Measurements from ENCODE around the gene PNCK. TPM values are rescaled to one million over a fixed set of nuclear protein-coding genes. Genes with fewer than 3 reads are reported as not detected.

Gene PNCK
- total RNA-seq, 1 experiment from 2014 or later: 0.84 TPM

DNA sequence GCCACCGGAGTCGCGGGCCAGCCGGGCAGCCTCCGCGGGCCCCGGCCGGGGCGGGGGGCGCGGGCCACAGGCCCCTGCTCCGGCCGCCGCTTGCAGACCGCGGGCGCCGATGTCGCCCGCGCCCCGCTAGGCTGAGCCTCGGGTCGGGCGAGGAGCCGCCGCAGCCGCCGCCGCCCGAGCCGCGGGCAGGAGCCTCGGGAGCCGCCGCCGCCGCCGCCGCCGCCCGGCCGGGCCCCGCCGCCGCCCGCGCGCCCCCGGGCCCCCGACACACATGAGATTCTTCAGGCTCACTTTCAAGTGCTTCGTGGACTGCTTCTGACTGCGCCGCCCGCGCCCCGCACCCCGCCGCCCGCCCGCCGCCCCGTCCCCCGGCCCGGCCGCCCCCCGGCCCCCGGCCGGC lies 14.5 kb upstream of the PNCK start:
- POLR2A ChIA-PET: no interaction called here
- TF ChIP-seq ZNF274 (IDR thresholded peaks at IDR 0.05; ENCODE audit: low read depth, low read length) (no peak), EZH2 (IDR thresholded peaks at IDR 0.05) (no peak), EZH2phosphoT487 (IDR thresholded peaks at IDR 0.05; ENCODE audit: borderline replicate concordance) (no peak), JUND (IDR thresholded peaks at IDR 0.05) (no peak), EGR1 (IDR thresholded peaks at IDR 0.05; ENCODE audit: low read depth) (no peak)
- TF ChIP-seq, protein P1, sequence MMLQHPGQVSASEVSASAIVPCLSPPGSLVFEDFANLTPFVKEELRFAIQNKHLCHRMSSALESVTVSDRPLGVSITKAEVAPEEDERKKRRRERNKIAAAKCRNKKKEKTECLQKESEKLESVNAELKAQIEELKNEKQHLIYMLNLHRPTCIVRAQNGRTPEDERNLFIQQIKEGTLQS (IDR thresholded peaks at IDR 0.05): no peak
- Histone ChIP-seq H3K9me3 (ENCODE audit: control insufficient read depth in 1 of 2, insufficient read depth in 1 of 2, low read depth in 1 of 2, low read length in 2 of 2) (no peaks in the 10 kb centered on the region), H3K79me2 (ENCODE audit: insufficient read depth, low read length) (peaks cover 22% of the 10 kb centered on the region), H3K9me2 (ENCODE audit: insufficient read depth) (no peaks in the 10 kb centered on the region), H3K27me3 (ENCODE audit: insufficient read depth, low read length) (no peaks in the 10 kb centered on the region), H3K36me3 (ENCODE audit: control insufficient read depth in 1 of 2, insufficient read depth in 2 of 2, low read length in 2 of 2) (no peaks in the 10 kb centered on the region), H2AFZ (ENCODE audit: low read depth, low read length, poor library complexity, severe bottlenecking) (no peak overlapping the region), H3K4me2 (ENCODE audit: low read length) (no peak overlapping the region), H3K4me1 (ENCODE audit: control insufficient read depth in 1 of 2, insufficient read depth in 2 of 2, low read length in 2 of 2) (peaks cover 4 to 24% of the 10 kb centered on the region in 2 experiments; a peak in 3 of 4 replicates), H3K27ac (ENCODE audit: low read depth, low read length) (peak overlapping the region; percentile 38; the same call in 1 of the 2 replicates), H3K4me3 (replicated peaks in 1 of 2; ENCODE audit: low read depth in 1 of 2, low read length in 2 of 2) (no peak overlapping the region), H4K20me1 (ENCODE audit: insufficient read depth) (no peaks in the 10 kb centered on the region), H3K9ac (ENCODE audit: low read length) (no peak overlapping the region)
- no TSS peak for BruUV-seq (replicated peaks)
- RAD21 ChIA-PET (ENCODE audit: low non-redundant PET in 1 of 2, low total read pairs in 2 of 2, uncharacterized antibody in 2 of 2, unreplicated experiment in 2 of 2): no interaction called here
- intact Hi-C loops (cut with micrococcal nuclease): no loop called here
- CTCF ChIA-PET: interaction anchor here (1.2 kb wide), 1 partner anchor 19 kb away, joined by 7 read pairs; no protein-coding TSS in a partner anchor
- DNase-seq (ENCODE audit: low read depth, low spot score) (no peak), ATAC-seq (peak; percentile 7)

DNA sequence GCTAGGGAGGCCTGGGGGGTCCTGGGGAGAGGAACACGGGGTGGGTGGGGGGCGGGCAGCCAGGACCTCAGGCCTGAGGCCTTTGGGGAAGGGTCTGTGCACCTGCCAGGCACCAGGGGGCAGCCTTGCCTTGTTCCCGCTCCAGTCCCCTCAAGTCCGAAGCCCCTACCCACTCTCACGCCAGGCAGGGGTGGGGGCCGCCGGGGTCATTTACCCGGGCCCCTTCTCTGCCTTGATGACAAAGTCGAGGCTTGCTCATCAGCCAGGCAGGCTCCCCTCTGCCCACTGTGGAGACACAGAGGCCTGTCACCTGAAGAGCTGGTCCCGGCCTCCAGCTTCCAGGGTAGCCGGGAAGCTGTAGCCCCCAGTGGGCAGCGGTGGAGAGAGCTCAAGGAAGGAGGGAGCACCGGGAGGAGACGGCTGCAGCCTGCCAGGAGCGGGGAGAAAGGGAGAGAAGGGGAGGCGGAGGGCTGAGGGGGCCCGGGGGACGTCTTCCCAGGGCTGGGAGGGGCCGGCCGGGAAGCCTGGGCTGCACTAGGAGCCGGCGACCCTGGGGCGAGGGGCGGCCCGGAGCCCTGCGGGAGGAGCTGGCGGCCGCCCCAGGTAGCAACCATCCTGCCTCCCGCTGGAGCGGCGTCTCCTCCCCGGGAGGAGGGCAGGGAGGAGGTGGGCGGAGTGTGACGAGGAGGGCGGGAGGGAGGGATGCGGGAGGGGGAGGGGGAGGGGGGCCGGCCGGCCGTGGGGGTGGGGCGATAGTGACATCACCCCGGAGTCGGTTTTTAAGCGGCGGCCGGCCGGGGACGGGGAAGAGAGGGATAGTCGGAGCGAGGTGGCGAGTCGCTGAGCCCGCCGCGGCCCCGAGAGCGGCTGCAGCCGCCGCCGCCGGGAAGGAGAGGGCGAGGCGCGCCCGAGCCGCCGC lies 13.8 kb upstream of the PNCK start, which contains the start of gene SLC6A8:
TSS of gene SLC6A8 (plus strand) at position 806 of the 919 bp plus-strand sequence. CDS start 649 bp downstream, outside the sequence.
- intact Hi-C loops (cut with micrococcal nuclease): no loop called here
- BruUV-seq (replicated peaks): no TSS peak
- Histone ChIP-seq H3K9me2 (ENCODE audit: insufficient read depth) (no peaks in the 10 kb centered on the region), H3K9ac (ENCODE audit: low read length) (peak within 1 kb of the TSS; percentile 63), H3K36me3 (ENCODE audit: control insufficient read depth in 1 of 2, insufficient read depth in 2 of 2, low read length in 2 of 2) (no peaks in the 10 kb centered on the region), H3K27ac (ENCODE audit: low read depth, low read length) (peak within 1 kb of the TSS; percentile 74; the same call in 1 of the 2 replicates), H3K4me2 (ENCODE audit: low read length) (peak within 1 kb of the TSS; percentile 65), H3K9me3 (ENCODE audit: control insufficient read depth in 1 of 2, insufficient read depth in 1 of 2, low read depth in 1 of 2, low read length in 2 of 2) (no peaks in the 10 kb centered on the region), H3K27me3 (ENCODE audit: insufficient read depth, low read length) (no peaks in the 10 kb centered on the region), H3K4me1 (ENCODE audit: control insufficient read depth in 1 of 2, insufficient read depth in 2 of 2, low read length in 2 of 2) (peaks cover 4 to 24% of the 10 kb centered on the region in 2 experiments; a peak in 3 of 4 replicates), H2AFZ (ENCODE audit: low read depth, low read length, poor library complexity, severe bottlenecking) (no peak within 1 kb of the TSS), H4K20me1 (ENCODE audit: insufficient read depth) (no peaks in the 10 kb centered on the region), H3K4me3 (replicated peaks in 1 of 2; ENCODE audit: low read depth in 1 of 2, low read length in 2 of 2) (peak within 1 kb of the TSS; percentile 40 to 54), H3K79me2 (ENCODE audit: insufficient read depth, low read length) (peaks cover 22% of the 10 kb centered on the region)
- ATAC-seq (peak; percentile 61), DNase-seq (ENCODE audit: low read depth, low spot score) (peak; percentile 27)
- ChIA-PET CTCF (interaction anchor here (1.2 to 1.4 kb wide), 2 partner anchors 18 to 21 kb away, joined by 5 to 7 read pairs; no protein-coding TSS in a partner anchor), POLR2A (no interaction called here), RAD21 (ENCODE audit: low non-redundant PET in 1 of 2, low total read pairs in 2 of 2, uncharacterized antibody in 2 of 2, unreplicated experiment in 2 of 2) (interaction anchor here in 1 of 2 experiments (0.7 kb wide), 1 partner anchor 794 kb away, joined by 5 read pairs; no protein-coding TSS in a partner anchor)
- TF ChIP-seq, protein P2, sequence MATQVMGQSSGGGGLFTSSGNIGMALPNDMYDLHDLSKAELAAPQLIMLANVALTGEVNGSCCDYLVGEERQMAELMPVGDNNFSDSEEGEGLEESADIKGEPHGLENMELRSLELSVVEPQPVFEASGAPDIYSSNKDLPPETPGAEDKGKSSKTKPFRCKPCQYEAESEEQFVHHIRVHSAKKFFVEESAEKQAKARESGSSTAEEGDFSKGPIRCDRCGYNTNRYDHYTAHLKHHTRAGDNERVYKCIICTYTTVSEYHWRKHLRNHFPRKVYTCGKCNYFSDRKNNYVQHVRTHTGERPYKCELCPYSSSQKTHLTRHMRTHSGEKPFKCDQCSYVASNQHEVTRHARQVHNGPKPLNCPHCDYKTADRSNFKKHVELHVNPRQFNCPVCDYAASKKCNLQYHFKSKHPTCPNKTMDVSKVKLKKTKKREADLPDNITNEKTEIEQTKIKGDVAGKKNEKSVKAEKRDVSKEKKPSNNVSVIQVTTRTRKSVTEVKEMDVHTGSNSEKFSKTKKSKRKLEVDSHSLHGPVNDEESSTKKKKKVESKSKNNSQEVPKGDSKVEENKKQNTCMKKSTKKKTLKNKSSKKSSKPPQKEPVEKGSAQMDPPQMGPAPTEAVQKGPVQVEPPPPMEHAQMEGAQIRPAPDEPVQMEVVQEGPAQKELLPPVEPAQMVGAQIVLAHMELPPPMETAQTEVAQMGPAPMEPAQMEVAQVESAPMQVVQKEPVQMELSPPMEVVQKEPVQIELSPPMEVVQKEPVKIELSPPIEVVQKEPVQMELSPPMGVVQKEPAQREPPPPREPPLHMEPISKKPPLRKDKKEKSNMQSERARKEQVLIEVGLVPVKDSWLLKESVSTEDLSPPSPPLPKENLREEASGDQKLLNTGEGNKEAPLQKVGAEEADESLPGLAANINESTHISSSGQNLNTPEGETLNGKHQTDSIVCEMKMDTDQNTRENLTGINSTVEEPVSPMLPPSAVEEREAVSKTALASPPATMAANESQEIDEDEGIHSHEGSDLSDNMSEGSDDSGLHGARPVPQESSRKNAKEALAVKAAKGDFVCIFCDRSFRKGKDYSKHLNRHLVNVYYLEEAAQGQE (IDR thresholded peaks at IDR 0.05; ENCODE audit: low read depth): no peak
- TF ChIP-seq ZNF274 (IDR thresholded peaks at IDR 0.05; ENCODE audit: low read depth, low read length) (no peak), POLR2AphosphoS5 (IDR thresholded peaks at IDR 0.05; ENCODE audit: low read depth, low read length) (peak; percentile 81)
- TF ChIP-seq, protein P3, sequence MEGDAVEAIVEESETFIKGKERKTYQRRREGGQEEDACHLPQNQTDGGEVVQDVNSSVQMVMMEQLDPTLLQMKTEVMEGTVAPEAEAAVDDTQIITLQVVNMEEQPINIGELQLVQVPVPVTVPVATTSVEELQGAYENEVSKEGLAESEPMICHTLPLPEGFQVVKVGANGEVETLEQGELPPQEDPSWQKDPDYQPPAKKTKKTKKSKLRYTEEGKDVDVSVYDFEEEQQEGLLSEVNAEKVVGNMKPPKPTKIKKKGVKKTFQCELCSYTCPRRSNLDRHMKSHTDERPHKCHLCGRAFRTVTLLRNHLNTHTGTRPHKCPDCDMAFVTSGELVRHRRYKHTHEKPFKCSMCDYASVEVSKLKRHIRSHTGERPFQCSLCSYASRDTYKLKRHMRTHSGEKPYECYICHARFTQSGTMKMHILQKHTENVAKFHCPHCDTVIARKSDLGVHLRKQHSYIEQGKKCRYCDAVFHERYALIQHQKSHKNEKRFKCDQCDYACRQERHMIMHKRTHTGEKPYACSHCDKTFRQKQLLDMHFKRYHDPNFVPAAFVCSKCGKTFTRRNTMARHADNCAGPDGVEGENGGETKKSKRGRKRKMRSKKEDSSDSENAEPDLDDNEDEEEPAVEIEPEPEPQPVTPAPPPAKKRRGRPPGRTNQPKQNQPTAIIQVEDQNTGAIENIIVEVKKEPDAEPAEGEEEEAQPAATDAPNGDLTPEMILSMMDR (IDR thresholded peaks at IDR 0.05 in 2 of 3, conservative IDR thresholded peaks at IDR 0.05 in 1 of 3; ENCODE audit: borderline replicate concordance in 1 of 3, insufficient read depth in 1 of 3, low read depth in 2 of 3, low read length in 2 of 3): peak in 2 of 3 experiments; percentile 19 to 32; a peak in 2 of 6 replicates
